NB4 (cell line): Measurements from ENCODE around the gene KLF16.

Experiments
- CTCF ChIP-seq: IDR thresholded peaks from one replicate; pipeline ENCODE4 v1.5.1; 2012; ENCODE audit warnings: low read depth, low read length
- MAX ChIP-seq: IDR thresholded peaks from 2 replicates; pipeline ENCODE4 v1.6.1; 2011; ENCODE audit warnings: low read depth, low read length

GRCh38 chr19:1856345-1856697, 7.1 kb downstream of the KLF16 start:
- TF ChIP-seq CTCF (no peak), MAX (no peak)
